BJ (cell line): ENCODE measurements around the gene RIPOR2. TPM values are rescaled to one million over a fixed set of nuclear protein-coding genes. Genes with fewer than 3 reads are reported as not detected.
A peak's percentile ranks its signal among the peaks of the same experiment; 100 is the strongest.

Experiments used
- CTCF ChIA-PET: fragments of 350-600 bp; formaldehyde crosslinking; extraction: SDS; loops from one replicate; lab custom pipeline; 2021; ENCODE audit warnings: antibody characterized with exemption, inconsistent platforms; lab: Yijun Ruan, JAX
- POLR2A ChIA-PET: fragments of 300-600 bp; sonication (Branson Sonifier 250); formaldehyde crosslinking; extraction: SDS; loops from one replicate; lab custom pipeline; 2021; ENCODE audit warnings: antibody characterized with exemption; lab: Charles Lee
- DNase-seq: peaks from one replicate; pipeline ENCODE4 v3.0.0-alpha.2; 2011; ENCODE audit warnings: low read depth
- H3K27me3 ChIP-seq: 2 replicates; pipeline ENCODE4 v1.6.0; 2011; ENCODE audit warnings: low read length; ENCODE audit not compliant: control insufficient read depth, insufficient read depth
- H3K36me3 ChIP-seq: 2 replicates; pipeline ENCODE4 v1.5.1; 2011; ENCODE audit warnings: low read length; ENCODE audit not compliant: control insufficient read depth, insufficient read depth
- H3K4me3 ChIP-seq: 2 replicates; pipeline ENCODE4 v1.5.1; 2011; ENCODE audit warnings: low read depth, mild to moderate bottlenecking, control low read depth, low read length
- polyA plus RNA-seq: library from polyadenylated mRNA; depleted of rRNA; stranded (reverse); fragments of >200 nt; gene quantifications from 2 replicates; pipeline ENCODE4 v1.2.3, GENCODE V29; 2011
- TF ChIP-seq, protein P1 (sequence below): IDR thresholded peaks from 2 replicates; pipeline ENCODE4 v1.5.1; 2011; ENCODE audit warnings: low read depth, mild to moderate bottlenecking, control low read depth, inconsistent platforms, low read length, moderate library complexity; ENCODE audit not compliant: insufficient read depth

RIPOR2 gene
- polyA plus RNA-seq, 1 experiment = 52.6 TPM

DNA sequence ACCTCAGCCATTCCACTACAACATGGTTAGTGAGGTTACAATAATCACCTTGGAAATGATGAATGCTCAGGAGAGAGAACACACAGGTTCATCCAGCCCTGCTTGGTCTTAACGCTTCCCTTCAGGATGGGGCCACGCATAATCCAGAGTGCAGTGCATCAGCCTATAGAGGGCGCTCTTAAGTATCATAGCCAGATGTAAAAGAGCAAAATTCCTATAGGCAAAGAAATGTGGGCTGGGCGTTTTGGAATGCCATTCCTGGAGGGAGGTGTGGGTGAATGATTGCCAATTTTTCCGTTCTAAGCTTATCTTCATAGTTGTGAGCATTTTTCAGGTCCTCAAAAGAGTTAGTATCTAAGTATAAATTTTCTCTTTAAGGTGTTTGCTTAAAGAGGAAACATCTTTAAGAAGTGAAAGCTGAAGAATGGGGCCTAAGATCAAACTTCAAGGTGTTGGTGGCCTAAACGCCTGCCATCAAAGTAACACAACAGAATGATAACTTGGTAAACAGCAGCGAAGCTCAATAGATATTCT lies 1.8 kb downstream of the RIPOR2 start:
- no peak for DNase-seq
- Histone ChIP-seq H3K27me3 (no peaks in the 10 kb centered on the region), H3K36me3 (no peaks in the 10 kb centered on the region), H3K4me3 (no peak overlapping the region)
- ChIA-PET CTCF (interaction anchor here (1.1 to 1.9 kb wide), 8 partner anchors 10 to 59 kb away, joined by 3 to 6 read pairs (median 4); no protein-coding TSS in a partner anchor), POLR2A (no interaction called here)
- TF ChIP-seq, protein P1, sequence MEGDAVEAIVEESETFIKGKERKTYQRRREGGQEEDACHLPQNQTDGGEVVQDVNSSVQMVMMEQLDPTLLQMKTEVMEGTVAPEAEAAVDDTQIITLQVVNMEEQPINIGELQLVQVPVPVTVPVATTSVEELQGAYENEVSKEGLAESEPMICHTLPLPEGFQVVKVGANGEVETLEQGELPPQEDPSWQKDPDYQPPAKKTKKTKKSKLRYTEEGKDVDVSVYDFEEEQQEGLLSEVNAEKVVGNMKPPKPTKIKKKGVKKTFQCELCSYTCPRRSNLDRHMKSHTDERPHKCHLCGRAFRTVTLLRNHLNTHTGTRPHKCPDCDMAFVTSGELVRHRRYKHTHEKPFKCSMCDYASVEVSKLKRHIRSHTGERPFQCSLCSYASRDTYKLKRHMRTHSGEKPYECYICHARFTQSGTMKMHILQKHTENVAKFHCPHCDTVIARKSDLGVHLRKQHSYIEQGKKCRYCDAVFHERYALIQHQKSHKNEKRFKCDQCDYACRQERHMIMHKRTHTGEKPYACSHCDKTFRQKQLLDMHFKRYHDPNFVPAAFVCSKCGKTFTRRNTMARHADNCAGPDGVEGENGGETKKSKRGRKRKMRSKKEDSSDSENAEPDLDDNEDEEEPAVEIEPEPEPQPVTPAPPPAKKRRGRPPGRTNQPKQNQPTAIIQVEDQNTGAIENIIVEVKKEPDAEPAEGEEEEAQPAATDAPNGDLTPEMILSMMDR = peak; percentile 33

DNA sequence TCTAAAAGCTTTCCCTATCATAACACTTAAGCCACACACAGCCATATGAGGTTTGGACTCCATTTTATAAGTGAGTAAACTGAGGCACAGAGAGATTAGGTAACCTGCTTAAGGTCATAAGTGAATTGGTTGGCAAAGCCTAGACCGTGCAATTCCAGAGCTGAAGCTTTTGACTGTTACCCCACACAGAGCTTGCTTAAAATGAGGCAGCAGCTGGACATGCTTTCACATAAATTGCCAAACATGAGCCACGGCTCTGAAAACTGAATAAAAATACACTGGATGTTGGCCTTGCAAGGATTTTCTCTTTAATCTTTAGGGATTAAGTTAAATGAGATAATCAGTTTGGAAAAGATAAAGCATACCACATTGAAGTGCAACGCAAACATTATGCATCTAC lies 2.5 kb downstream of the RIPOR2 start:
- no peak overlapping the region for H3K4me3 ChIP-seq
- no peaks in the 10 kb centered on the region for H3K36me3 ChIP-seq
- ChIA-PET CTCF (interaction anchor here (0.6 to 1.7 kb wide), 5 partner anchors 11 to 58 kb away, joined by 3 to 6 read pairs (median 4); no protein-coding TSS in a partner anchor), POLR2A (no interaction called here)
- DNase-seq = no peak
- no peaks in the 10 kb centered on the region for H3K27me3 ChIP-seq
- TF ChIP-seq, protein P1 = no peak

DNA sequence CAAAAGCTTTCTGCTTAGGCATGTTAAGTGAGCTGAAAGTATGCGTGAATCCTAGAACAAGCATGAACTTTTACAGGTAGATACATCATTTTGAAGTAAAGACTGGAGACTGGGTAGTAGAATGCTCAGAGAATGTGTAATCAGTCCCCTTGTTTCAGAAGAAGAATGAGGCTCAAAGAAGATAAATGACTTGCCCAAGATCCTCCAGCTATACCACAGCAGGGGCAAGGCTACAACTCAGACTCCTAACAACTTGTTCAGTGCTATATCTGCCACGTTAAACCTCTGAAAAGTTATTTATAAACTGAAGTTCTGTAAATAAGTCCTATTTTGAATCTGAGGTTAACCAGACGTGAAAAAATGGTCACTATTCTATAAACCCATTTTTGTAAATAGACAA lies 2.9 kb downstream of the RIPOR2 start:
- H3K36me3 ChIP-seq = no peaks in the 10 kb centered on the region
- H3K4me3 ChIP-seq = no peak overlapping the region
- H3K27me3 ChIP-seq = no peaks in the 10 kb centered on the region
- DNase-seq = no peak
- ChIA-PET POLR2A (no interaction called here), CTCF (interaction anchor here (0.6 to 1.6 kb wide), 2 partner anchors 50 to 59 kb away, joined by 3 to 5 read pairs; no protein-coding TSS in a partner anchor)
- TF ChIP-seq, protein P1 = no peak

DNA sequence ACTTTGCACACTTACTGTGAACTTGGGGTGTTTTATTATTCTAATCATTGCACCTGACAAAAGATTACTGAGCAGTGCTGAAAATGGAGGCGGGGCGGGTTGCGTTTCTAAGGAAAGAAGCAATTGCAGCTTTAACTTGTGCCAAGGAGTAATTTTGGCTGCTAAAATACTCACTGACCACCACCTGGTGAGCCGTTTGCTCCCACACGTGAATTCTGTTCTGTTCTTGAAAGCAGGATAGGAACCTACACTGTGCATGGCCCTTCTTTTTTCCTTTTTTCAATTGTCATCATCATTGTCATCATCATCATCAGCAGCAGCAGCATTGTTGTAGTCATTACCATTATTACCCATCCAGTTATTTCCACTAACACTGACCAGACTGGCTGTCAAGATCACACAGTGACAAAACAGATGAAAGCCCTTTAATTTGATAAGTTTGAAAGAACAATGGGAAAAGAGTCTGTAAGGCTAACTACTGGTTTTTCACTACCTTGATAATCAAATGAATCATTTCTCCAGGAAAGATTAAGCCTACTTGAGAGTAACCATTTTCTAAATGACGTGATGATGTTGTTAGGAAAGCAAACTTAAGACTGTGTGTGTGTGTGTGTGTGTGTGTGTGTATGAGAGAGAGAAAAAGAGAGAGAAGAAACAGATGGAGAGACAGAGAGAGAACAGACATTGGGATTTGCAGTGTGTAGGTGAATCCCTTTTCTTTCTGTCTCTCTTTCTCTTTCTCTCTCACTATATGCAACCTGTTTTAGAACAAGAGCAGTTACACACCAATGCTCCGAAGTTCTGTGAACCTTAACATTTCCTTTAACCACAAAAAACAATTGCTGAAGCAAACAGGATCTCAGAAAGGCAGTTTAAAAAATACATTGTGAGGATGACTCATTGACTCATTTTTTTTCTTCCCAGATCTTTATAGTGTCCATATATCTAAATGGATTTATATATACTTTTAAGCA lies 3.8 kb downstream of the RIPOR2 start:
- TF ChIP-seq, protein P1 = no peak
- no peak overlapping the region for H3K4me3 ChIP-seq
- ChIA-PET POLR2A (no interaction called here), CTCF (interaction anchor here (0.6 to 2.9 kb wide), 3 partner anchors 51 to 59 kb away, joined by 3 to 14 read pairs (median 5); no protein-coding TSS in a partner anchor)
- H3K27me3 ChIP-seq = no peaks in the 10 kb centered on the region
- no peak for DNase-seq
- no peaks in the 10 kb centered on the region for H3K36me3 ChIP-seq

DNA sequence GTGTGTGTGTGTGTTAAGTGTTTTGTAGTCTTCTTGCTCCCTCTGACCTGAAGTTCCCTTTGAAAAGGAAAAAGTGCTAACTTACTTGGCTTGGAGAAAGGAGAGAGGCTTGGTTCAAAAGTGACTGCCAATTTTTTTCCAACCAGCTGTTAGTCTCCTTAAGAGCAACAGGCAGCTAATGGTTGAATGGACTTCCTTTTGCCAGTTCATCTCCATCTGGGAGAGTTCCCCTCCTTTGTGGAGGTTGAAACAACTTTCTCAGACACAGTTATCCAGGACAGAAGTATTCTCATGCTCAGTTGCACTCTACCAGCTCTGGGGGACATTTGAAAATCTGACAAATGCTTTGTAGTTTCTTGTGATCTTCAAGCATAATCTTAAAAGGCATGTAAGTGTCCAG lies 4.5 kb downstream of the RIPOR2 start:
- TF ChIP-seq, protein P1 = no peak
- POLR2A ChIA-PET = no interaction called here

More for the DNA sequence above, 4.5 kb downstream of the RIPOR2 start:
- H3K27me3 ChIP-seq = no peaks in the 10 kb centered on the region
- H3K36me3 ChIP-seq = no peaks in the 10 kb centered on the region
- CTCF ChIA-PET = interaction anchor here (2.9 kb wide), 1 partner anchor 60 kb away, joined by 14 read pairs; no protein-coding TSS in a partner anchor
- H3K4me3 ChIP-seq = no peak overlapping the region
- DNase-seq = no peak
